Karpas-422 (cell line): Measurements from ENCODE around the gene GDE1. TPM values are rescaled to one million over a fixed set of nuclear protein-coding genes. Genes with fewer than 3 reads are reported as not detected.

ENCODE experiments used
- DNase-seq: peaks from one replicate; pipeline ENCODE4 v3.0.0-alpha.2; 2015
- H2AFZ ChIP-seq: fragments of 200-600 bp; sonication (generic); 2 replicates; pipeline ENCODE4 v1.6.1; 2014; ENCODE audit warnings: antibody characterized with exemption, low read length, mixed read lengths
- H3K27ac ChIP-seq: fragments of 200-600 bp; sonication (generic); 2 replicates; pipeline ENCODE4 v1.5.1; 2014; ENCODE audit warnings: mild to moderate bottlenecking, low read length, moderate library complexity
- H3K27me3 ChIP-seq: fragments of 200-600 bp; sonication (generic); 2 replicates; pipeline ENCODE4 v1.6.1; 2014; ENCODE audit warnings: low read length, mixed read lengths
- H3K36me3 ChIP-seq: fragments of 200-600 bp; sonication (generic); 2 replicates; pipeline ENCODE4 v1.6.1; 2014; ENCODE audit warnings: low read length, mixed read lengths; ENCODE audit not compliant: insufficient read depth
- H3K4me1 ChIP-seq: fragments of 200-600 bp; sonication (generic); 2 replicates; pipeline ENCODE4 v1.6.1; 2014; ENCODE audit warnings: mild to moderate bottlenecking, low read length, mixed read lengths
- H3K4me2 ChIP-seq: fragments of 200-600 bp; sonication (generic); 2 replicates; pipeline ENCODE4 v1.6.1; 2014; ENCODE audit warnings: low read length, low read depth, mild to moderate bottlenecking; ENCODE audit not compliant: poor library complexity, severe bottlenecking
- H3K4me3 ChIP-seq: fragments of 200-600 bp; sonication (generic); 2 replicates; pipeline ENCODE4 v1.5.1; 2014; ENCODE audit warnings: mild to moderate bottlenecking, antibody characterized with exemption, low read length, mixed read lengths
- H3K79me2 ChIP-seq: fragments of 200-600 bp; sonication (generic); 2 replicates; pipeline ENCODE4 v1.6.1; 2014; ENCODE audit warnings: mild to moderate bottlenecking, low read length, mixed read lengths
- H3K9ac ChIP-seq: fragments of 200-600 bp; sonication (generic); 2 replicates; pipeline ENCODE4 v1.6.0; 2014; ENCODE audit warnings: low read length
- H3K9me2 ChIP-seq: fragments of 200-600 bp; sonication (generic), shearing (Covaris generic); replicated peaks from 2 replicates; pipeline ENCODE4 v1.6.0; 2014; ENCODE audit warnings: mild to moderate bottlenecking, low read length, moderate library complexity; ENCODE audit not compliant: insufficient read depth
- H3K9me3 ChIP-seq: fragments of 300-700, 200-600 bp; sonication (generic); 2 replicates; pipeline ENCODE4 v1.6.1; 2014; ENCODE audit warnings: low read length, mixed read lengths
- H4K20me1 ChIP-seq: fragments of 200-600 bp; sonication (generic); 2 replicates; pipeline ENCODE4 v1.6.1; 2014; ENCODE audit warnings: mild to moderate bottlenecking, antibody characterized with exemption, low read length, low read depth; ENCODE audit not compliant: insufficient read depth
- total RNA-seq: library from RNA; depleted of rRNA; stranded (reverse); fragments of >200 nt; shearing (Covaris generic); gene quantifications from 2 replicates; pipeline ENCODE4 v1.2.3, GENCODE V29; 2014; ENCODE audit warnings: low replicate concordance; rRNA removed

GDE1 gene
- 38.0 and 40.6 TPM in 2 replicates for total RNA-seq

GRCh38 chr16:19521471-19522396, at the start of gene GDE1:
Gene GDE1, minus strand, starts transcription at chr16:19522098. Its CDS starts 134 bp downstream, at chr16:19521964.
- peak; percentile 97 for DNase-seq
- Histone ChIP-seq H3K4me1 (peaks cover 64% of the 10 kb centered on the region), H4K20me1 (peaks cover 7% of the 10 kb centered on the region), H3K36me3 (peaks cover 19% of the 10 kb centered on the region; the same call in 1 of the 2 replicates), H3K9me3 (no peaks in the 10 kb centered on the region), H3K79me2 (peaks cover 81% of the 10 kb centered on the region), H2AFZ (peak within 1 kb of the TSS; percentile 87), H3K9me2 (no peaks in the 10 kb centered on the region), H3K4me2 (peak within 1 kb of the TSS; percentile 89), H3K27me3 (no peaks in the 10 kb centered on the region), H3K27ac (peak within 1 kb of the TSS; percentile 78), H3K4me3 (peak within 1 kb of the TSS; percentile 79), H3K9ac (peak within 1 kb of the TSS; percentile 91)

- H3K27me3 ChIP-seq, result no peaks in the 10 kb centered on the region
- no peak overlapping the region for H3K4me2 ChIP-seq
- no peaks in the 10 kb centered on the region for H3K9me2 ChIP-seq
- H3K4me1 ChIP-seq, result no peaks in the 10 kb centered on the region
- H4K20me1 ChIP-seq, result no peaks in the 10 kb centered on the region
- no peak overlapping the region for H2AFZ ChIP-seq
- no peak overlapping the region for H3K27ac ChIP-seq
- no peaks in the 10 kb centered on the region for H3K36me3 ChIP-seq
- no peaks in the 10 kb centered on the region for H3K79me2 ChIP-seq
- H3K9ac ChIP-seq, result no peak overlapping the region
- H3K4me3 ChIP-seq, result no peak overlapping the region
- H3K9me3 ChIP-seq, result no peaks in the 10 kb centered on the region
- DNase-seq, result no peak
Measured at GRCh38 chr16:19567560-19567959, 45.7 kb upstream of the GDE1 start.

GRCh38 chr16:19566362-19566761, 44.5 kb upstream of the GDE1 start:
- Histone ChIP-seq H4K20me1 (no peaks in the 10 kb centered on the region), H3K4me2 (no peak overlapping the region), H3K9ac (no peak overlapping the region), H3K9me3 (no peaks in the 10 kb centered on the region), H3K27me3 (no peaks in the 10 kb centered on the region), H3K79me2 (0 out of 2 replicates have a peak, but pooled peaks cover 4% of the 10 kb centered on the region), H3K9me2 (no peaks in the 10 kb centered on the region), H2AFZ (no peak overlapping the region), H3K27ac (no peak overlapping the region), H3K4me1 (no peaks in the 10 kb centered on the region), H3K4me3 (no peak overlapping the region), H3K36me3 (no peaks in the 10 kb centered on the region)
- no peak for DNase-seq

- Histone ChIP-seq H3K9me2 (no peaks in the 10 kb centered on the region), H3K27me3 (no peaks in the 10 kb centered on the region), H4K20me1 (no peaks in the 10 kb centered on the region), H2AFZ (no peak overlapping the region), H3K4me3 (no peak overlapping the region), H3K27ac (no peak overlapping the region), H3K4me1 (no peaks in the 10 kb centered on the region), H3K4me2 (no peak overlapping the region), H3K36me3 (no peaks in the 10 kb centered on the region), H3K9me3 (no peaks in the 10 kb centered on the region), H3K79me2 (0 out of 2 replicates have a peak, but pooled peaks cover 4% of the 10 kb centered on the region), H3K9ac (no peak overlapping the region)
- no peak for DNase-seq
Measured at GRCh38 chr16:19563377-19563776, 41.5 kb upstream of the GDE1 start.

- Histone ChIP-seq H3K9ac (no peak overlapping the region), H3K9me3 (no peaks in the 10 kb centered on the region), H3K27ac (no peak overlapping the region), H3K4me2 (no peak overlapping the region), H3K4me3 (no peak overlapping the region), H3K4me1 (peaks cover 5% of the 10 kb centered on the region), H3K36me3 (no peaks in the 10 kb centered on the region), H3K79me2 (peaks cover 11% of the 10 kb centered on the region; the same call in 1 of the 2 replicates), H4K20me1 (no peaks in the 10 kb centered on the region), H3K9me2 (no peaks in the 10 kb centered on the region), H2AFZ (no peak overlapping the region), H3K27me3 (no peaks in the 10 kb centered on the region)
- no peak for DNase-seq
Measured at GRCh38 chr16:19560078-19560477, 38.2 kb upstream of the GDE1 start.

GRCh38 chr16:19559242-19559910, 37.5 kb upstream of the GDE1 start:
- no peak overlapping the region for H3K9ac ChIP-seq
- H4K20me1 ChIP-seq, result no peaks in the 10 kb centered on the region
- peak; percentile 82 for DNase-seq
- H3K36me3 ChIP-seq, result no peaks in the 10 kb centered on the region
- H3K4me3 ChIP-seq, result no peak overlapping the region
- H2AFZ ChIP-seq, result no peak overlapping the region
- peaks cover 11% of the 10 kb centered on the region; the same call in 1 of the 2 replicates for H3K79me2 ChIP-seq
- no peaks in the 10 kb centered on the region for H3K9me3 ChIP-seq
- no peaks in the 10 kb centered on the region for H3K27me3 ChIP-seq
- no peak overlapping the region for H3K27ac ChIP-seq
- H3K9me2 ChIP-seq, result no peaks in the 10 kb centered on the region
- H3K4me2 ChIP-seq, result no peak overlapping the region
- peaks cover 5% of the 10 kb centered on the region for H3K4me1 ChIP-seq

- Histone ChIP-seq H3K27me3 (no peaks in the 10 kb centered on the region), H3K4me2 (peak overlapping the region; percentile 67), H3K36me3 (peaks cover 8% of the 10 kb centered on the region; the same call in 1 of the 2 replicates), H3K4me1 (peaks cover 9% of the 10 kb centered on the region), H3K79me2 (peaks cover 7% of the 10 kb centered on the region; the same call in 1 of the 2 replicates), H2AFZ (peak overlapping the region; percentile 27; the same call in 1 of the 2 replicates), H3K27ac (peak overlapping the region; percentile 20; the same call in 1 of the 2 replicates), H3K9me3 (no peaks in the 10 kb centered on the region), H4K20me1 (no peaks in the 10 kb centered on the region), H3K9ac (peak overlapping the region; percentile 73), H3K9me2 (no peaks in the 10 kb centered on the region), H3K4me3 (peak overlapping the region; percentile 68)
- DNase-seq, result peak; percentile 52
Measured at GRCh38 chr16:19555938-19556771, 34.3 kb upstream of the GDE1 start.
